Stimulated activated CD8-positive, alpha-beta memory T cell treated with anti-CD3 and anti-CD28 coated beads, Interleukin-4, amount 100 ng/mL, for 1 hour (primary cell): ENCODE data around the gene FAM90A1.
"Not testable (repeated sequence)": the region's sequence is repeated elsewhere in the genome, so short reads cannot be mapped to it uniquely, and the experiment has no call there.

Experiments used
- DNase-seq, 2 donors: peaks; one replicate each; pipeline ENCODE4 v3.0.0-alpha.2; 2020; ENCODE audit warnings: low read depth in 2 of 2, low spot score in 1 of 2

Gene FAM90A1

DNA sequence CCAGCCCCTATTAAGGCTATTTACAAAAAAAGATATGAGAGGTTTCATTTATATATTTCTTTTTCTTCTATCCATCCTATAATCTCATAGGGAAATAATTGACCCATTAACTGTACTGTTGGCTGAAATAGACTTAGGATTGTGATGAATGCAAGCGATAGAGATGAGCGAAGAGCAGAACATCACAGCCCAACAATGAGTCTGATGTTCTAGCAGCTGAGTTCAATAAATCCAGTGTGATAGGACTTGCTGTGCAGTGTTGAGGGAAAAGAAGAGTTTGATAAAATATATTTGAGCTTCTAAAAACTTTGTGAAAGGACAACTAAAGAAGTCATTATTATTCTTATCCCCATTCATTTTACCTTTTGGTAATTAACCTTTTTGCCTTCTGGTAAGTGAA lies 54.5 kb downstream of the FAM90A1 start:
- DNase-seq, result not testable (repeated sequence)
